CMK (cell line): ENCODE data around the gene NOS3.

ENCODE experiments used
- DNase-seq: peaks from one replicate; pipeline ENCODE4 v3.0.0-alpha.2; 2010; ENCODE audit warnings: low read depth

NOS3 gene

GRCh38 chr7:151059367-151060112 is 68.7 kb downstream of the NOS3 start, which contains the start of gene SLC4A2:
SLC4A2 (plus strand) TSS chr7:151059589; CDS start chr7:151061988, 2,399 bp downstream.
- no peak for DNase-seq

GRCh38 chr7:151060113-151060415 is 69.2 kb downstream of the NOS3 start:
- DNase-seq: no peak

GRCh38 chr7:151060416-151061212 is 69.8 kb downstream of the NOS3 start:
- DNase-seq: no peak

GRCh38 chr7:151061213-151062110 is 70.6 kb downstream of the NOS3 start:
- DNase-seq: no peak

- DNase-seq: no peak
Observed at GRCh38 chr7:151062111-151062398, 71.2 kb downstream of the NOS3 start.

GRCh38 chr7:151062399-151063211 is 71.8 kb downstream of the NOS3 start:
- DNase-seq: no peak

- no peak for DNase-seq
Observed at GRCh38 chr7:151063212-151063561, 72.4 kb downstream of the NOS3 start.
